ENCODE results near the gene TOLLIP. TPM values are rescaled to one million over a fixed set of nuclear protein-coding genes. Genes with fewer than 3 reads are reported as not detected.

TOLLIP gene
- total RNA-seq, 1 experiment from 2014 or later, result 32.3 TPM

DNA sequence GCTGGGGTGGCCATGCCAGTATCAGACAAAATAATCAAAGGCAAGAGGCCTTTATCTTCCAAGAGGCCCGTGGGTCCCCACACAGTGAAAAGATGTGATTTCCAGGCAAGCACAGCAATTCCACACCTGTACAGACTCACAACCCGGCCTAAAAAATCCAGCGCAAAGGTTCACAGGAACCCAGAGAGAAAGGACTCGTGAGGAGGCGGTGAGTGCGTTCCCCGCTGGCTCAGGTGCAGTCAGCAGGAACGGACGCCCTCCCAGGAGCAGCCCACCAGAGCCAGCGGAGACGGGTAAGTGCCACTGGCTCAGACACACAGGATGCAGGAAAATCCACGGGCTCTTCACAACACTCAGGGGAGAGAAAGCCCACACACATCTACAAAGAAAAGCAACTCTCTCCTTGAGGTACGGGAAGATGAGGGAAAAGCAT lies 4.4 kb downstream of the TOLLIP start:
- Mint-ChIP-seq H3K36me3 (no peaks in the 10 kb centered on the region), H3K27ac (no peak overlapping the region), H3K4me3 (no peak overlapping the region), H3K9me3 (no peaks in the 10 kb centered on the region), H3K27me3 (ENCODE audit: low read depth) (no peaks in the 10 kb centered on the region), H3K4me1 (peaks cover 17% of the 10 kb centered on the region)
- ATAC-seq (no peak), DNase-seq (ENCODE audit: low spot score) (no peak)
- POLR2A ChIA-PET, result no interaction called here
- TF ChIP-seq TP53 (CRISPR knock-in tag; IDR thresholded peaks at IDR 0.05) (no peak), ZNF138 (CRISPR knock-in tag; conservative IDR thresholded peaks at IDR 0.05) (no peak), FOXP1 (CRISPR knock-in tag; IDR thresholded peaks at IDR 0.05; ENCODE audit: borderline replicate concordance) (no peak), ZMAT4 (CRISPR knock-in tag; IDR thresholded peaks at IDR 0.05) (no peak), SMAD4 (CRISPR knock-in tag; IDR thresholded peaks at IDR 0.05) (no peak), NFATC4 (CRISPR knock-in tag; IDR thresholded peaks at IDR 0.05) (no peak), SP1 (CRISPR knock-in tag; conservative IDR thresholded peaks at IDR 0.05) (no peak), MYBL2 (CRISPR knock-in tag; IDR thresholded peaks at IDR 0.05) (no peak), USF1 (CRISPR knock-in tag; IDR thresholded peaks at IDR 0.05) (no peak), ATF3 (CRISPR knock-in tag; conservative IDR thresholded peaks at IDR 0.05) (no peak)
- CTCF ChIA-PET, result no interaction called here

DNA sequence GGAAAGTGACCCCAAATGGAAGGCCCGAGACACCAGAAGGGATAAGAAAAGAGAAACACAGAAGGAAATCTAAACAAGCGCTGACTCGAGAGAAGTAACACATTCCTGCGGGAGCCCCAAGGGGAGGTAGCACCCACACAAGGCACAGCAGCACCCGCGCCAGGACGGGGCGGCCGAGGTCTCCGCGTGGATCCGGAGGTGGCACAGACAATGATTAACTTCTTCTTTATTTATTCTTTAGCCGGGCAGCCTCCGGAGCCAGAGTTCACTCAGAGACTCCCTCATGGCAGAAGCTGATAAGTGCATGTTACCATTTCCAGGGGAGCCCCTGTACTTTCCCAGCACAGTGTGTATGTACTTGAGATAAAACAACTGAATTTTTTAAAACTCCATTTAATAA lies 5.1 kb downstream of the TOLLIP start:
- no peaks in the 10 kb centered on the region for H3K27me3 Mint-ChIP-seq (ENCODE audit: low read depth)
- POLR2A ChIA-PET, result no interaction called here
- H3K9me3 Mint-ChIP-seq, result no peaks in the 10 kb centered on the region
- H3K4me3 Mint-ChIP-seq, result no peak overlapping the region
- DNase-seq (ENCODE audit: low spot score) (no peak), ATAC-seq (no peak)
- no peaks in the 10 kb centered on the region for H3K36me3 Mint-ChIP-seq
- TF ChIP-seq, protein P1, sequence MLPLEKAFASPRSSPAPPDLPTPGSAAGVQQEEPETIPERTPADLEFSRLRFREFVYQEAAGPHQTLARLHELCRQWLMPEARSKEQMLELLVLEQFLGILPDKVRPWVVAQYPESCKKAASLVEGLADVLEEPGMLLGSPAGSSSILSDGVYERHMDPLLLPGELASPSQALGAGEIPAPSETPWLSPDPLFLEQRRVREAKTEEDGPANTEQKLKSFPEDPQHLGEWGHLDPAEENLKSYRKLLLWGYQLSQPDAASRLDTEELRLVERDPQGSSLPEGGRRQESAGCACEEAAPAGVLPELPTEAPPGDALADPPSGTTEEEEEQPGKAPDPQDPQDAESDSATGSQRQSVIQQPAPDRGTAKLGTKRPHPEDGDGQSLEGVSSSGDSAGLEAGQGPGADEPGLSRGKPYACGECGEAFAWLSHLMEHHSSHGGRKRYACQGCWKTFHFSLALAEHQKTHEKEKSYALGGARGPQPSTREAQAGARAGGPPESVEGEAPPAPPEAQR (CRISPR knock-in tag; IDR thresholded peaks at IDR 0.05), result no peak
- TF ChIP-seq, protein P2, sequence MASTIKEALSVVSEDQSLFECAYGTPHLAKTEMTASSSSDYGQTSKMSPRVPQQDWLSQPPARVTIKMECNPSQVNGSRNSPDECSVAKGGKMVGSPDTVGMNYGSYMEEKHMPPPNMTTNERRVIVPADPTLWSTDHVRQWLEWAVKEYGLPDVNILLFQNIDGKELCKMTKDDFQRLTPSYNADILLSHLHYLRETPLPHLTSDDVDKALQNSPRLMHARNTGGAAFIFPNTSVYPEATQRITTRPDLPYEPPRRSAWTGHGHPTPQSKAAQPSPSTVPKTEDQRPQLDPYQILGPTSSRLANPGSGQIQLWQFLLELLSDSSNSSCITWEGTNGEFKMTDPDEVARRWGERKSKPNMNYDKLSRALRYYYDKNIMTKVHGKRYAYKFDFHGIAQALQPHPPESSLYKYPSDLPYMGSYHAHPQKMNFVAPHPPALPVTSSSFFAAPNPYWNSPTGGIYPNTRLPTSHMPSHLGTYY (CRISPR knock-in tag; IDR thresholded peaks at IDR 0.05), result no peak
- TF ChIP-seq STAT6 (CRISPR knock-in tag; conservative IDR thresholded peaks at IDR 0.05; ENCODE audit: low read depth) (no peak), USF2 (CRISPR knock-in tag; IDR thresholded peaks at IDR 0.05) (no peak), ZNF532 (CRISPR knock-in tag; IDR thresholded peaks at IDR 0.05; ENCODE audit: borderline replicate concordance) (no peak), CREM (CRISPR knock-in tag; IDR thresholded peaks at IDR 0.05) (no peak), GABPB1 (CRISPR knock-in tag; IDR thresholded peaks at IDR 0.05) (peak; percentile 19; the same call in 1 of the 2 replicates)
- CTCF ChIA-PET, result interaction anchor here (0.9 to 1.5 kb wide), 2 partner anchors 44 to 84 kb away, joined by 4 read pairs; partner anchors contain the start of gene BRSK2
- no peak overlapping the region for H3K27ac Mint-ChIP-seq
- H3K4me1 Mint-ChIP-seq, result peaks cover 20% of the 10 kb centered on the region

Data from WTC11 (cell line).